Right lobe of liver (tissue), 6 donors: ENCODE measurements around the gene GAL3ST3. TPM values are rescaled to one million over a fixed set of nuclear protein-coding genes. Genes with fewer than 3 reads are reported as not detected.

Source experiments
- ATAC-seq, 4 donors: fragments of 200-7000 bp; cut with Tn5 transposase; one replicate each; pipeline ENCODE4 v1.9.1; 2020; ENCODE audit warnings: mild to moderate bottlenecking in 4 of 4, moderate library complexity in 4 of 4
- DNase-seq, 3 donors: peaks; one replicate each; pipeline ENCODE4 v3.0.0-alpha.2; 2020
- H3K27ac ChIP-seq, 3 donors: fragments of 200-600 bp; one replicate each; pipeline ENCODE4 v1.8.0; 2022
- H3K27me3 ChIP-seq, 2 donors: fragments of 200-600 bp; one replicate each; pipeline ENCODE4 v1.8.0; 2022
- H3K36me3 ChIP-seq, 4 donors: fragments of 200-600 bp; sonication (generic) in 1 of 4; one replicate each; pipeline versions ENCODE4 v1.5.1 to v1.8.0; 2017 to 2022; ENCODE audit warnings: control low read depth in 1 of 4
- H3K4me1 ChIP-seq, 4 donors: fragments of 200-600 bp; sonication (generic) in 1 of 4; one replicate each; pipeline versions ENCODE4 v1.5.1 to v1.8.0; 2017 to 2022; ENCODE audit warnings: control low read depth in 1 of 4
- H3K4me3 ChIP-seq, 3 donors: fragments of 200-600 bp; one replicate each; pipeline ENCODE4 v1.8.0; 2022
- H3K9me3 ChIP-seq, 4 donors: fragments of 200-600 bp; sonication (generic) in 1 of 4; one replicate each; pipeline versions ENCODE4 v1.5.1 to v1.8.0; 2017 to 2022; ENCODE audit warnings: control low read depth in 1 of 4
- CTCF ChIP-seq, 4 donors: fragments of 200-600 bp in 3 of 4; fragments of 450-650 bp in 1 of 4; IDR thresholded peaks; one replicate each; pipeline versions ENCODE4 v1.5.1 to v1.8.0; 2016 to 2022; ENCODE audit warnings: antibody characterized with exemption in 4 of 4, mild to moderate bottlenecking in 2 of 4
- POLR2A ChIP-seq: fragments of 450-650 bp; IDR thresholded peaks from one replicate; pipeline ENCODE4 v1.6.1; 2017; ENCODE audit warnings: antibody characterized with exemption, mild to moderate bottlenecking
- WGBS: methylation state at CpG from one replicate; pipeline ENCODE4 v1.1.6; 2018; ENCODE audit warnings: low coverage, low lambda C conversion rate; ENCODE audit not compliant: insufficient coverage; ENCODE audit errors: missing lambda C conversion rate; 5-methylcytosine and 5-hydroxymethylcytosine counted together
- intact Hi-C, 2 donors: fragments of 100-400 bp; cut with DNase I; formaldehyde crosslinking; loops; one replicate each; pipeline versions ENCODE4 v1.11.2 to v1.14.1; 2022
- total RNA-seq, 6 experiments: library from RNA; depleted of rRNA in 2 of 6; stranded (reverse); fragments of >200 nt in 2 of 6; fragmentation: NEBNext Ultra II Directional in 3 of 6; extraction: Animal tissue kit (Norgen Biotek cat#: 25700) in 3 of 6; gene quantifications; one replicate each; pipeline versions ENCODE4 v1.1.0 to v1.2.4, GENCODE V29; 2016 to 2023
- donor health status: DM: no; HTN: yes; CAD: no.
- donor health status: DM: no; HTN: no; CAD: no.
- donor health status: DM: no; HTN: no; CAD: no.
- donor health status: DM: no; HTN: yes; CAD: no.
- donor health status: DM: no; HTN: yes; CAD: no.

Gene GAL3ST3
- total RNA-seq, 6 experiments from 2014 or later = not detected

DNA sequence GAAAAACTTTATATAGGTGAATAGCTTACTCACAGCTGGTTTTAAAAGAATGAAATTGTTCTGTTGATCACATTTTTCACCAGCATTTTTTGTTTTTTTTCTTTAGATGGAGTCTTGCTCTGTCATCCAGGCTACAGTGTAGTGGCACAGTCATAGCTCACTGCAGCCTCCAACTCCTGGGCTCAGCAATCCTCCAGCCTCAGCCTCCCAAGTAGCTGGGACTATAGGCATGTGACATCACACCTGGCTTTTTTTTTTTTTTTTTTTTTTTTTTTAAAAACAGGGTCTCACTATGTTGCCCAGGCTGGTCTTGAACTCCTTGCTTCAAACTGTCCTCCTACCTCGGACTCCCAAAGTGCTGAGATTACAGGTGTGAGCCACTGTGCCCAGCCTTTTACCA, 24.7 kb upstream of the GAL3ST3 start:
- ATAC-seq = no peak
- intact Hi-C loops = no loop called here
- H3K4me1 ChIP-seq = peaks cover 0 to 12% (median 7%) of the 10 kb centered on the region in 4 donors
- no peaks in the 10 kb centered on the region for H3K27me3 ChIP-seq
- H3K27ac ChIP-seq = no peak overlapping the region
- peaks cover 0 to 6% (median 2%) of the 10 kb centered on the region in 4 donors for H3K36me3 ChIP-seq
- TF ChIP-seq POLR2A (no peak), CTCF (IDR thresholded peaks at IDR 0.05) (no peak)
- H3K4me3 ChIP-seq = no peak overlapping the region
- H3K9me3 ChIP-seq = no peaks in the 10 kb centered on the region
- WGBS = 83% methylated on average over 1 of the region's 1 CpG
- DNase-seq = peak in 1 of 3 donors; percentile 18

DNA sequence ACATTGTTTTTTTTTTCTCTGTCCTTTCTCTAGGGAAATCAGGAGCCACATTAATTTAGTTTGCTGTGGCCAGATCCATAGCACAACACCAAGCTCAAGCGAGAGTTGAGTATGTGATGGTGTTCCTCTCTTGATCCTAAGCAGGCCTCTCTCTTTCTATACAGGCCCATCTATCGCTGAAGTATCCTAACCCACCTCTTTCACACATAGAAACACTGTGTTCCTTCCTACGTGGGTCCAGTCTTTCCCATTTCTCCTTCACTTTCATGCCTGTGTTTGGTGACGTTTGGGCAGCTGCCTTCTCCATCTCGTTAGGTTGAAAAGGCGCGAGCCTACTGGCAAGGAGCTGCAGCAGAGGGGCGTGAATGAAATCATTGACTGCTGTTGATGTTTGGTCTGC, 23.6 kb upstream of the GAL3ST3 start:
- TF ChIP-seq CTCF (IDR thresholded peaks at IDR 0.05) (no peak), POLR2A (no peak)
- peaks cover 0 to 18% (median 10%) of the 10 kb centered on the region in 4 donors for H3K36me3 ChIP-seq
- ATAC-seq = no peak
- H3K4me1 ChIP-seq = peaks cover 0 to 22% (median 11%) of the 10 kb centered on the region in 4 donors
- WGBS = 79% methylated on average over 6 of the region's 8 CpGs
- peak in 1 of 3 donors; percentile 25 for DNase-seq
- intact Hi-C loops = no loop called here
- no peaks in the 10 kb centered on the region for H3K9me3 ChIP-seq
- H3K27me3 ChIP-seq = no peaks in the 10 kb centered on the region
- H3K4me3 ChIP-seq = no peak overlapping the region
- H3K27ac ChIP-seq = no peak overlapping the region

DNA sequence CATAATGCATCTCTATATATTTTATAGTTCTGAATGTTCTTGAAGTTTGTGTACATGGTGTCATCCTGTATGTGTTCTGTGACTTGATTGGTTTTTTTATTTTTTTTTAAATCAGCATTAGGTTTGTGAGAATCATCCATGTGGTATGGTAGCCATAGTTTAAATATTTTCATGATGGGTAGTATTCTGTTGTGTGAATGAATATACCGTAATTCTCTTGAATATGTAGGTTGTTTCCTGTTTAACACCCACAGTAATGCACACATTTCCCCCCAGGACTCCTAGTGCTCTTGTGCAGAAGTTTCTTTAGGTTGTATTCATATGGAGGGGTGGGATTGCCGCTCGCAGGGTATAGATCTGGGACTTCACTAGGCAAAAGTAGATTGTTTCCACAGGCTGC, 23.1 kb upstream of the GAL3ST3 start:
- ATAC-seq = no peak

GRCh38 chr11:66071381-66071801, 22.4 kb upstream of the GAL3ST3 start:
- intact Hi-C loops = no loop called here
- peaks cover 6 to 29% (median 16%) of the 10 kb centered on the region in 4 donors for H3K36me3 ChIP-seq

More for the DNA sequence above, 23.1 kb upstream of the GAL3ST3 start:
- H3K27me3 ChIP-seq = no peaks in the 10 kb centered on the region
- intact Hi-C loops = no loop called here
- H3K27ac ChIP-seq = no peak overlapping the region
- peaks cover 0 to 26% (median 11%) of the 10 kb centered on the region in 4 donors for H3K4me1 ChIP-seq
- H3K4me3 ChIP-seq = no peak overlapping the region
- no peak for DNase-seq
- WGBS = 69% methylated on average over 3 of the region's 3 CpGs
- peaks cover 2 to 22% (median 13%) of the 10 kb centered on the region in 4 donors for H3K36me3 ChIP-seq
- no peaks in the 10 kb centered on the region for H3K9me3 ChIP-seq
- TF ChIP-seq CTCF (IDR thresholded peaks at IDR 0.05) (no peak), POLR2A (no peak)

More at GRCh38 chr11:66071381-66071801, 22.4 kb upstream of the GAL3ST3 start:
- peaks cover 0 to 30% (median 11%) of the 10 kb centered on the region in 4 donors for H3K4me1 ChIP-seq
- no peak for TF ChIP-seq POLR2A
- no peak for TF ChIP-seq CTCF (IDR thresholded peaks at IDR 0.05)
- H3K27ac ChIP-seq = peak overlapping the region; percentile 58 to 86 (median 80)
- no peaks in the 10 kb centered on the region for H3K9me3 ChIP-seq
- peak overlapping the region; percentile 55 to 74 (median 72) for H3K4me3 ChIP-seq
- ATAC-seq = no peak
- H3K27me3 ChIP-seq = no peaks in the 10 kb centered on the region
- 80% methylated on average over 1 of the region's 2 CpGs for WGBS
- peak in 1 of 3 donors; percentile 23 for DNase-seq
